HG03571 (cell line): Measurements from ENCODE around the gene FAM217B.
"Not testable (repeated sequence)": the region's sequence is repeated elsewhere in the genome, so short reads cannot be mapped to it uniquely, and the experiment has no call there.

ENCODE experiments used
- ATAC-seq: cut with Tn5 transposase; IDR thresholded peaks from one replicate; pipeline ENCODE4 v1.9.1; 2021; ENCODE audit not compliant: unreplicated experiment

FAM217B gene

GRCh38 chr20:59938221-59938620 lies 2.0 kb upstream of the FAM217B start:
- no peak for ATAC-seq

DNA sequence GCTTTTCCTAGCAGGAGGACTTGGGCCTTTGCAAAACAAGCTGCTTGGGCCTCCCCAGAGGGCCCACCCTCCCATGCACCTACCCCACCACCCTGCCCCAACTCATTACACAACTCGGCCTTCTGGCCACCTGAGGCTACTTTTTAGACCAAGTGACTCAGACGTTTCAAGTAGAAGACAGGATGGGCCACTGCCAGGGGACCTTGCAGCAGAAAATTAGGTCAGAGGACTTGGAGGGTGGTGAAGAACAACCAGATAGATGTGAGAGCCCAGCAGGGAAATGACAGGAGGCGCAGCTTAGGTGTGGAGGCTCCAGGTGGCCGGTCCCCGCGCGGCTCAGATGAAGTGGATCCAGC lies 1.5 kb upstream of the FAM217B start:
- ATAC-seq: no peak

DNA sequence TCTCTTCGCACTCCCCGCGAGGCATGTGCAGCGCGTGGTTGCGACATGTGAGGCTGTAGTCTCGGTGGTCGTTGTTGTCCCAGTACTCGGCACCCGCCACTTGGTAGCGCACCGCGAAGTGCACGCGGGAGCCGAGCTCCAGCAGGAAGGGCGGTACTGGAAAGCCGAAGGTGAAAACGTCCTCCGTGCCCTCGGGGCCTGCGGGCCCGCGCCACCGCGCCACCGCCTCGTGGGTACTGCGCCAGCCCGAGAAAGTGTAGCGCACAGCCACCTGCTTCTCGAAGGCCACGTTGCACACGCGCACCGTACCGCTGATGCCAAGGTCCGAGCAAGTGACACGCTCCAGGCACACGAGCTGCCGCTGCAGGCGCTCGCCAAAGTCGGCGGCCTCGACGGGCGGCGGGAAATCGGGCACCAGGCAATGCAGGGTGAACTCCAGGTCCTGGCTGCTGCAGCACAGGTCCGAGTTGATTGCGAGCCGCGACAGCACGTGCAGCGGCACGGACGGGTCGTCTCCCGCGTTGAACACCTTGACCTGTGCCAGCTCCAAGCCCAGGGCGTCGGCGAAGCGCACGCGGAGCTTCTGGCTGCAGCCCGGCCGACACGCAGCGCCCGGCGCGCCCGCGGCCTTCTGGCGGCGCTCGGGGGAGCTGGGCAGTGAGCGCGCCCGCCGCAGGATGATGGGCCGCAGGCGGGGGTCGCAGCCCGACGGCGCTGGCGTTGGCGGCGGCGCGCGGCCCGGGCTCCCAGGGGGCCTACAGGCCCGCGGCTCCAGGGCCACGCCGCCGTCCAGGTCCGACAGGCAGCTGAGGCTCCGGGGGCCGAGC lies 924 bp upstream of the FAM217B start:
- ATAC-seq: no peak

DNA sequence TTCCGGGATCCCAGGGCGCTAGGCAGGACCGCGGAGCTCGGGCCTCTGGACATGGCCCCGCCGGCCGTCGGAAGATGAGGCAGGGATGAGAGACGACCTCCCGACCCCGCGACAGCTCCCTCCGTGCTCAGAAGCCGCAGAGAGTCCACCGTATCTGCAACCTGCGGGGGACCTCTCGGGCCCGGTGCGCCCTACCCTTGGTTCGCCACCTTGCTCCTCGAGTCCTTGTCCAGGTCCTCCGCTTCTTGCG lies 385 bp upstream of the FAM217B start:
- ATAC-seq: peak; percentile 36

GRCh38 chr20:59940956-59941294 lies 736 bp downstream of the FAM217B start:
- ATAC-seq: no peak

DNA sequence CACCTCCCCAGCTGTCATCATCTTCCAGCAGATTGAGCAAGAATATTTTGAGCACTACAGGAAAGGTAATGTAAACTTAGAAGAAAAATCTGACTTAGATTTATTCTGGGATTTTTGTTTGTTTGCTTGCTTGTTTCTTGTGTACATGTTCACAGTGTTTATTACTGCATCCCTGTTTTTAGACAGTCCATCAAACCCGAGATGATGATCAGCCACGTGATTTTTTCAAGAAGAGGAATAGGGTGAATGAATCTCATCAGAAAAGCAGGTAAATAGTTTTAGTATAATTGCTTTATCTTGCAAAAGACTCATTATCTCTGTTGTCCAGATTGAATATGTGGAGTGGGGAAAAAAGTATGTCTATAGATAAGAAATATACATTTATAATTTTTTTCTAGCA lies 2.1 kb downstream of the FAM217B start:
- no peak for ATAC-seq

GRCh38 chr20:59944726-59945125 lies 4.5 kb downstream of the FAM217B start:
- no peak for ATAC-seq

- ATAC-seq: no peak
Measured at GRCh38 chr20:59945175-59945574, 5.0 kb downstream of the FAM217B start.

DNA sequence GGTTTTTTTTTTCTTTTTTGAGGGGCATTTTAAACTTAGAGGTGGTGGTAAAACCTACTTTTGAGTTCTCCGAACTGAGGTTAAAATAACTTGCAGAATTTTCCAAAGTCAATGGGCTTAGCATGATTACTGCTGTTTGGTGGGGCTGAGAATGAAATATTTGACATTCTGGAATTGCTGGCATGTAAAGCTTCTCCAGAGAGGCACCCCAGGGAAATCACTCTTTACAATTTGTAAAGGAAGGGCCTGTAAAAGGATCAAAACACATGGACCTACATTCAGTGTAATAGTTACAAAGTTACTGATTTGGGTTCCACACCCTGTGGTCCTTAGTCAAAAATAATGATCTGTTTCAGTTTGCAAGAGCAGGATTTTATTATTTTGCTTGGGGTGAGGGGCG lies 5.5 kb downstream of the FAM217B start:
- no peak for ATAC-seq

DNA sequence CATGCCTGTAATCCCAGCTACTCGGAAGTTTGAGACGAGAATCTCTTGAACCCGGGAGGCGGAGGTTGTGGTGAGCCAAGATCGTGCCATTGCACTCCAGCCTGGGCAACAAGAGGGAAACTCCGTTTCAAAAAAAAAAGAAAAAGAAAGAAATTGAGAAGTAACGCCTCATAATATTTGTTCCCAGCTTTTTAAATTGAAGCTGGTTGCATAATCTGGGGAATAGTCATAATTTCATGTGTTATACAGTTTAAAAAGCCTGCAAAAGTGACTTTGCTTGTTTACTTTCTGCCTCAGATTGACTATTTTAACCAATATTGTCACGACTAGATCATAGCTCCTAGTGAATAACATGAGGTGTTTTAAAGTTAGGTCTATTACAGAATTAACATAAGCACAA lies 7.2 kb downstream of the FAM217B start:
- ATAC-seq: no peak

DNA sequence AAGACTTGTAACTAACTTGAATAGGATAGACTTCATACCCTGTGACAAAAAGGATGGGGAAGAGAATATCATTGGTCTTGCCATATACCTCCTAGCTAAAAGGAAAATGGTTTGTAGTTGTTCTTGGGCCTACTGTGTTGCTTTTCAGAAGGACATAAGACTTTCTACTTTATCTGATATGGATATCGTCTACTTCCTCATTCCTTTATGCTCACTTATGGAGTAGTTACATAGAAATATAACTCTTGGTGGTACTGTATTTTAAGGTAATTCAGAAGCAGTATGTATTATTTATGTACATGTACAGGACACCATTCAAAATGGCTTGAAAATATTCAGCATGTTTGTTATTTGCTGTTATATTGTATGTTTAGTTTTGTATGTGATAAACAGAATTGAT lies 8.0 kb downstream of the FAM217B start:
- ATAC-seq: no peak

DNA sequence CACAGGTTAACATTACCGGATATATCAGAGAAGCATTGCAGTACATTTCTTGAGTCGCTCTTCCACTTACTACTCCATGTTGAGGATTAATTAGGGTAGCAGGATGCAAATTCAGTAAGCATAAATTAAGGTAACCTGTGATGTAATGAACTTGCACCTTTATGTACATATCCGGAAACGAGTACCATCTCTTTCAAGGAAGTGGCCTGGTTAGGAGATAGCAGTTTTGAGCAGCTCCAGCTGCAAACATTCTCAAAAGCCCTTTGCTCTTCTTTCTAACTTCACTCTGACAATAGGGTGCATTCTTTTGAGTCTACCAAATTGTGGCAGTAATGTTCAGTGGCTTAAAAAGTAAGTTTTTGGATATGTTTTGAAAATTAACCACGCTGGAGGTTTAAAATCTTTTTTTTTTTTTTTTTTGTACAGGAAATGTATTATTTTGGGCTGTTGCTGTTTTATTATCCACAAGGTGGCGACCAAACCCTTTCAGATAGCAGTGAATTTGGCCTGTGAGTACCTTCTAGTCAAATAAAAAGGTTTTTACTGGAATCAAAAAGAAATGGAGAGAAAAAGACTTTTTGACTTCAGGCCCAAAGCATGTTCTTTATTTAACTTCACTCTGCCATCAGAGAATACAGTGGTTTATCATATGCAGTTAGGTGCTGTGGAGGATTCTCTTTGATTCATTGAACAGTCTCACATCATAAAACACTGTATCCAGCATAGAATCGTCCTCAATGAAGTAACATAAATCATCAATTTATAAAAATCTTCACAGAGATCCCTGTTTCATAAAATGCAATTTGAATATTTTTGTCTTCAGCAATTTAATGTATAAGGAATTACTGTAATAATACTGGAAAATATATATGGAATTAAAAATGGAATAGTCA lies 8.9 kb downstream of the FAM217B start:
- no peak for ATAC-seq

- ATAC-seq: no peak
Measured at GRCh38 chr20:59949911-59950310, 9.7 kb downstream of the FAM217B start.

DNA sequence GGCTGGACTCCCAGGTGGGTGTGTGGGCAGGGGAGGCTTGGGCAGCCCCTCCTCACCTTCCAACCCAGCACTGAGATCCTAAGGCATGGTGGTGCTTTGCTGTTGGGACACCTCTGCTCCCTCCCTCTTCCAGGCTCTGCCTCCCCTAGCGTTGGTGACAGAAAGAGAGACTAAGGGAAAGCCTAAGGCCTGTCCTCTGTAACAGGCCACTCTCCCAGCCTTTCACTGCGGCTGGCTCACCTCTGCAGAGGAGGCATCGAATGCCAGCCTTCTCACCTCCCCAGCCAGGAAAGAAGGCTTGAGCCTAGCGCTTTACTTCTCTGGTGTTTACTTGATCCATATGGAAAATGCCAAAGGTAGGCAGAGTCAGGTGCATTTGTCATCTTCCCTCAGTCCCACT lies 14.5 kb downstream of the FAM217B start:
- no peak for ATAC-seq

- no peak for ATAC-seq
Measured at GRCh38 chr20:59955131-59955796, 15.1 kb downstream of the FAM217B start.

DNA sequence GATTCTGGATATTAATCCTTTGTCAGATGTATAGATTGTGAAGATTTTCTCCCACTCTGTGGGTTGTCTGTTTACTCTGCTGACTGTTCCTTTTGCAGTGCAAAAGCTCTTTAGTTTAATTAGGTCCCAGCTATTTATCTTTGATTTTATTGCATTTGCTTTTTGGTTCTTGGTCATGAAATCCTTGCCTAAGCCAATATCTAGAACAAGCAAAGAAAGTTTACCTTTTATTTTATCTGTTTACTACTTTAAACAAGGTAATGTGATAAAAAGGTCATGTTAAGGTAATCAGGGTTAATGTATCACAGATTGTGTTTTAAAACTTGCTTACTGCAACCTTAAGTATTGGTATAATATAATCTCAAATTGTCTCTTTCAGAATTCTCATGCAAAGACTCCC lies 17.4 kb downstream of the FAM217B start:
- ATAC-seq: not testable (repeated sequence)

GRCh38 chr20:59958123-59958522 lies 17.9 kb downstream of the FAM217B start, which contains the start of gene CDH26:
TSS of gene CDH26 (plus strand) at chr20:59958423. CDS start at chr20:59958727, 304 bp downstream.
- no peak for ATAC-seq

DNA sequence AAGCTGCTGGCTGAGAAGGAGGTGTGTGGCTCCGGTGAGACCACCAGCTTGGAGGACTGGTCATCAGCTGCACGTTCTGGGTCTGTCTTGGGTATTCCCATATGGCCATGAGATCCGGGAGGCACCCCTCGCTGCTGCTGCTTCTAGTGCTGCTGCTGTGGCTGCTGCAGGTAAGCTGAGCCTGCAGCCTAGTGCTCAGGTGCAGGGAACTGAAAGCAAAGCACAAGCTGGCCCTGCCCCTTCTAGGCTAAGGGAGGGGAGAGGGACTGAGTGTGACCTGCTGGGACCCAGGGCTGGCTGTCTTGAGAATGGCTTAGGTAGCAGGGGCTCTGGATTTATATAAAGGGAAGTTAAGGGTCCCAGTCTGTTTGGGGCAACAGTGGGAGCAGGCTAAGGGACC lies 18.4 kb downstream of the FAM217B start:
- no peak for ATAC-seq

DNA sequence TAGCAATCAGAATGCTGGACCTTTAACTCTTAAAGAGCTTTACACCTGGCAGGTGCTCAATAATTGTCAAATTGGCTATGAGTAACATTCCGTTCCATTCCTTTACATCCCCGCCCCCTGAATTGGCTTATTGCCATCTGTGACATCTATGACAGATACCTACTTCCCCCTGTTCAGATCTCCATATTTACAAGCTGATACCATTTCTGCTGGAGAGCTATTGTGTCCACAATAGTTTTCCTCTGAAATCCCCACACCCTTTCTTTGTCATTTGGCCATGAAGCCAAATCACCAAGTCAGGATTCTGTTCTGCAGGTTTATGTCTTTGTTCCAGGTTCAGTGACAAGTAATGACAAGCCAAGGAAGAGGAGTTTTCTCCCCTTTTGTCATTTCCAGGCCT lies 21.2 kb downstream of the FAM217B start:
- no peak for ATAC-seq

DNA sequence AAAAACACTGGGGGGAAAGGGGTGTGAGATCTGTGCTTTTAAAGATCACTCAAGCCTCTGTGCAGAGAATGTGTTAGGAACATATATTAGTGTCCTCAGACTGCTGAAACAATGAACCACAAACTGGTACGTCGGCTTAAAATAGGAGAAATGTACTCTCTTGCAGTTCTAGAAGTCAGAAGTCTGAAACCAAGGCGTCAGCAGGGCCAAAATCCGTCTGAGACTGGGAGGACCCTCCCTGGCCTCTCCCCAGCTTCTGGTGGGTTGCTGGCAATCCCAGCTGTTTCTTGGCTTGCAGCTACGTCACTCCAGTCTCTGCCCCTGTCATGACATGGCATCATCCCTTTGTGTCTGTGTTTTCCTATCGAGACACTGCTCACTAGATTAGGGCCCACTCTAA lies 22.0 kb downstream of the FAM217B start:
- ATAC-seq: no peak

DNA sequence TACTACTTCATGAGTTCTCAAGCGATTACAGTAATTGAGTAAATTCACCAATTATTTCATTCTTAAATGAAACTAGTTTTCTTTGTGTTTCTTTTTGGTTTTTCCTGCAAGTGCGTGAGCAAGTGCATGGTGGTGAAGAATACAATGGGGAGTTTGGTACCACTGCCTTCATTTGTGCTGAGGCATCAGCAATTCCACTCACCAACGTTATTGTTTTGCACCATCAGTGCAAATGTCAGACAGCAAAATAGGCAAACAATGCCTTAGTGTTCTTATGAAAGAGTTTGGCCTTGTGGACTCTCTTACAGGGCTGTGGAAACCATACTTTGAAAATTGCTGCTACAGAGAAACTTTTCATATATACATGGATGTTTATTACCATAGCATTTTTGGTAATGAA lies 26.2 kb downstream of the FAM217B start:
- no peak for ATAC-seq

GRCh38 chr20:59971428-59971827 lies 31.2 kb downstream of the FAM217B start:
- no peak for ATAC-seq
